Measurements from ENCODE around the gene MC1R. TPM values are rescaled to one million over a fixed set of nuclear protein-coding genes. Genes with fewer than 3 reads are reported as not detected.

MC1R gene
- total RNA-seq, 2 experiments from 2014 or later: 8.3 to 22.3 TPM

GRCh38 chr16:89953671-89954406 is 35.2 kb downstream of the MC1R start:
- POLR2A ChIA-PET: interaction anchor here (0.9 to 1.4 kb wide), 6 partner anchors 14 to 80 kb away, joined by 3 to 5 read pairs (median 3); partner anchors contain the start of genes TCF25 and TUBB3
- no TSS peak for BruUV-seq (replicated peaks)

GRCh38 chr16:89954462-89954861 is 35.8 kb downstream of the MC1R start:
- Histone ChIP-seq H3K27ac (ENCODE audit: low read depth, low read length, poor library complexity, severe bottlenecking) (peak overlapping the region; percentile 97), H3K36me3 (ENCODE audit: insufficient read depth, low read length) (peaks cover 86% of the 10 kb centered on the region), H3K9me2 (ENCODE audit: insufficient read depth, low read length) (no peaks in the 10 kb centered on the region), H3K4me3 (ENCODE audit: low read depth, low read length, poor library complexity, severe bottlenecking) (peak overlapping the region; percentile 65), H3K9me3 (ENCODE audit: low read length) (no peaks in the 10 kb centered on the region), H3K4me2 (ENCODE audit: low read length) (peak overlapping the region; percentile 86), H3K4me1 (ENCODE audit: insufficient read depth, low read length, poor library complexity, severe bottlenecking) (peaks cover 91% of the 10 kb centered on the region), H2AFZ (ENCODE audit: low read length) (no peak overlapping the region), H3K79me2 (ENCODE audit: insufficient read depth, low read depth, low read length) (peaks cover 84% of the 10 kb centered on the region), H4K20me1 (ENCODE audit: insufficient read depth, low read length) (0 out of 2 replicates have a peak, but pooled peaks cover 8% of the 10 kb centered on the region)
- ChIA-PET POLR2A (interaction anchor here (0.9 to 1.4 kb wide), 3 partner anchors 17 to 81 kb away, joined by 3 read pairs; partner anchors contain the start of genes TCF25 and TUBB3), CTCF (ENCODE audit: unreplicated experiment) (interaction anchor here (0.5 to 1.6 kb wide), 4 partner anchors 9 to 19 kb away, joined by 3 to 7 read pairs (median 5); no protein-coding TSS in a partner anchor)
- no peak for DNase-seq (ENCODE audit: low spot score)
- intact Hi-C loops (cut with micrococcal nuclease; ENCODE audit: unreplicated experiment): no loop called here
- TF ChIP-seq CTCF (conservative IDR thresholded peaks at IDR 0.05; ENCODE audit: low read length) (no peak), EZH2phosphoT487 (IDR thresholded peaks at IDR 0.05; ENCODE audit: borderline replicate concordance, low read depth, low read length) (no peak)
- BruUV-seq (replicated peaks): no TSS peak

More at GRCh38 chr16:89953671-89954406, 35.2 kb downstream of the MC1R start:
- H3K9me3 ChIP-seq (ENCODE audit: low read length): no peaks in the 10 kb centered on the region
- peak overlapping the region; percentile 97 for H3K27ac ChIP-seq (ENCODE audit: low read depth, low read length, poor library complexity, severe bottlenecking)
- 0 out of 2 replicates have a peak, but pooled peaks cover 3% of the 10 kb centered on the region for H4K20me1 ChIP-seq (ENCODE audit: insufficient read depth, low read length)
- peak overlapping the region; percentile 65 for H3K4me3 ChIP-seq (ENCODE audit: low read depth, low read length, poor library complexity, severe bottlenecking)
- CTCF ChIA-PET (ENCODE audit: unreplicated experiment): interaction anchor here (0.5 to 1.6 kb wide), 4 partner anchors 9 to 19 kb away, joined by 3 to 7 read pairs (median 5); no protein-coding TSS in a partner anchor
- H3K79me2 ChIP-seq (ENCODE audit: insufficient read depth, low read depth, low read length): peaks cover 84% of the 10 kb centered on the region
- no peaks in the 10 kb centered on the region for H3K9me2 ChIP-seq (ENCODE audit: insufficient read depth, low read length)
- H3K36me3 ChIP-seq (ENCODE audit: insufficient read depth, low read length): peaks cover 83% of the 10 kb centered on the region
- intact Hi-C loops (cut with micrococcal nuclease; ENCODE audit: unreplicated experiment): no loop called here
- no peak overlapping the region for H2AFZ ChIP-seq (ENCODE audit: low read length)
- peak overlapping the region; percentile 86 for H3K4me2 ChIP-seq (ENCODE audit: low read length)
- peak; percentile 75 for DNase-seq (ENCODE audit: low spot score)
- TF ChIP-seq EZH2phosphoT487 (IDR thresholded peaks at IDR 0.05; ENCODE audit: borderline replicate concordance, low read depth, low read length) (no peak), CTCF (conservative IDR thresholded peaks at IDR 0.05; ENCODE audit: low read length) (no peak)
- H3K4me1 ChIP-seq (ENCODE audit: insufficient read depth, low read length, poor library complexity, severe bottlenecking): peaks cover 91% of the 10 kb centered on the region

Data from OCI-LY7 (cell line).